Endodermal cell (in vitro differentiated cells): ENCODE measurements around the gene HOXA5. TPM values are rescaled to one million over a fixed set of nuclear protein-coding genes. Genes with fewer than 3 reads are reported as not detected.

Experiments used
- DNase-seq: peaks from one replicate; pipeline ENCODE4 v3.0.0-alpha.2; 2017
- H3K27ac ChIP-seq: 2 replicates; pipeline ENCODE4 v1.5.1; 2013; ENCODE audit warnings: mild to moderate bottlenecking, low read depth, low read length, moderate library complexity
- H3K27me3 ChIP-seq: 2 replicates; pipeline ENCODE4 v1.6.1; 2013; ENCODE audit warnings: mild to moderate bottlenecking, low read length, moderate library complexity; ENCODE audit not compliant: insufficient read depth, control insufficient read depth, poor library complexity, severe bottlenecking
- H3K36me3 ChIP-seq: 2 replicates; pipeline ENCODE4 v1.7.0; 2013; ENCODE audit warnings: mild to moderate bottlenecking, low read length, moderate library complexity; ENCODE audit not compliant: control insufficient read depth, insufficient read depth
- H3K4me1 ChIP-seq: one replicate; pipeline ENCODE4 v1.7.0; 2013; ENCODE audit warnings: low read length; ENCODE audit not compliant: control insufficient read depth, insufficient read depth
- H3K4me3 ChIP-seq: 2 replicates; pipeline ENCODE4 v1.5.1; 2013; ENCODE audit warnings: mild to moderate bottlenecking, low read length, moderate library complexity
- H3K9ac ChIP-seq: 2 replicates; pipeline ENCODE4 v1.6.1; 2013; ENCODE audit warnings: mild to moderate bottlenecking, low read length, moderate library complexity; ENCODE audit not compliant: poor library complexity, severe bottlenecking; ENCODE audit errors: extremely low read depth
- H3K9me3 ChIP-seq: 2 replicates; pipeline ENCODE4 v1.6.1; 2013; ENCODE audit warnings: mild to moderate bottlenecking, low read length, moderate library complexity; ENCODE audit not compliant: control insufficient read depth
- H3K27ac Mint-ChIP-seq: 2 replicates; pipeline ENCODE4 v1.8.0; 2020; ENCODE audit warnings: mixed read lengths
- H3K27me3 Mint-ChIP-seq: 2 replicates; pipeline ENCODE4 v1.8.0; 2021; ENCODE audit warnings: mild to moderate bottlenecking, mixed read lengths; ENCODE audit not compliant: insufficient read depth
- H3K36me3 Mint-ChIP-seq: 2 replicates; pipeline ENCODE4 v1.8.0; 2020; ENCODE audit warnings: low read depth, mixed read lengths
- H3K4me1 Mint-ChIP-seq: 2 replicates; pipeline ENCODE4 v1.8.0; 2020; ENCODE audit warnings: mixed read lengths
- H3K4me3 Mint-ChIP-seq: 2 replicates; pipeline ENCODE4 v1.8.0; 2020; ENCODE audit warnings: mild to moderate bottlenecking, moderate library complexity, mixed read lengths
- H3K9me3 Mint-ChIP-seq: 2 replicates; pipeline ENCODE4 v1.8.0; 2020; ENCODE audit warnings: mild to moderate bottlenecking, mixed read lengths
- WGBS, 2 experiments: methylation state at CpG; one replicate each; pipeline versions ENCODE4 v1.1.5 to v1.1.7; 2013; ENCODE audit warnings: missing lambda C conversion rate in 2 of 2, mixed read lengths in 1 of 2; ENCODE audit not compliant: insufficient coverage in 1 of 2, insufficient read length in 1 of 2; 5-methylcytosine and 5-hydroxymethylcytosine counted together
- total RNA-seq, 2 donors: library from RNA; stranded (reverse); fragmentation: NEBNext Ultra II Directional in 1 of 2; extraction: Animal tissue kit (Norgen Biotek cat#: 25700) in 1 of 2; gene quantifications; 2 replicates in 1 of 2; 3 replicates in 1 of 2; pipeline ENCODE4 v1.2.1, GENCODE V29; 2021
- TF ChIP-seq, protein P1 (sequence below): fragments of 200-600 bp; sonication (generic); conservative IDR thresholded peaks from 2 replicates; pipeline ENCODE4 v1.5.0; 2021; ENCODE audit warnings: antibody characterized with exemption, mild to moderate bottlenecking

The HOXA5 gene
- total RNA-seq, 2 donors from 2014 or later = not detected

DNA sequence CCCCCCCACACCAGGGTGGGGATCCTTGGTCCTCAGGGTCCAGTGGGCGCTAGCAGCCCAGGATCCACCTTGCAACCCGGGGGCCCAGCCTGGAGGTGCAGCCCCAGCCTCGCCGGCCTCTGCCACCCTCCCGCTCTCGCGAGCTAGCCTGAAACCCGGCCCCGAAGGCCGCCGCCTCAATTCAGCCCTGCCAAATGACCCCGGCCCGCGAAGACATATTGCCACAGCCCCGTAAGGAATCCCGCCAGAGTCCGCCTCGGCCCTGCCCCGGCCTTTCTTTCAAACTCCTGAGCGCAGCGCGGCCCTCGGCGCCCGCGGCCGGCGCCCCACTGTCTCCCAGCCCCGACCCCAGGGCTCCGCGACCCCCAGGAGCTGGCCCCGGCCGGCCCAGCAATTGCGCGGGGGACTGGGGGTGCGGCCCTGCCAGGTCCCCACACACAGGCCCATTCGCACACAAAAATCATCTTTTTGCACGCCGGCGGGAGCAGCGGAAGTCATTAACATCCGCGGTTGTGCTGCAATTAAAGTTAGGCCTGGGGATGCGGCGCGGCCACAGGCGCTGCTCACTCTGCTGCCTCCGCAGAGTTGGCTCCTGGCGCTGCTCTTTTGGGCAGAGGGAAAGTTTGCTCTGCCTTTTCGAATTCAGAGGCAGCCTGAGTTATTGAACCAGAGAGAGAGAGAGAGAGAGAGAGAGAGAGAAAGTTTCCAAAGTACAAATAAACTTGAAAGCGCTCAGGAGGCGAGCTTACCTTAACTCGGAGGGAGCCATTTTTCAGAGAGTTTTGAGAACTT is 4.0 kb downstream of the HOXA5 start:
- Histone ChIP-seq H3K4me3 (peak overlapping the region; percentile 5), H3K36me3 (no peaks in the 10 kb centered on the region), H3K9me3 (peaks cover 3% of the 10 kb centered on the region), H3K9ac (no peak overlapping the region), H3K27me3 (peaks cover 100% of the 10 kb centered on the region), H3K4me1 (no peaks in the 10 kb centered on the region), H3K27ac (peak overlapping the region; percentile 21)
- peak; percentile 73 for DNase-seq
- WGBS, 2 experiments = 3% methylated on average over 19 to 53 of the region's 53 CpGs
- Mint-ChIP-seq H3K27me3 (peaks cover 100% of the 10 kb centered on the region), H3K36me3 (no peaks in the 10 kb centered on the region), H3K9me3 (no peaks in the 10 kb centered on the region), H3K4me1 (peaks cover 11% of the 10 kb centered on the region), H3K4me3 (no peak overlapping the region), H3K27ac (no peak overlapping the region)
- TF ChIP-seq, protein P1, sequence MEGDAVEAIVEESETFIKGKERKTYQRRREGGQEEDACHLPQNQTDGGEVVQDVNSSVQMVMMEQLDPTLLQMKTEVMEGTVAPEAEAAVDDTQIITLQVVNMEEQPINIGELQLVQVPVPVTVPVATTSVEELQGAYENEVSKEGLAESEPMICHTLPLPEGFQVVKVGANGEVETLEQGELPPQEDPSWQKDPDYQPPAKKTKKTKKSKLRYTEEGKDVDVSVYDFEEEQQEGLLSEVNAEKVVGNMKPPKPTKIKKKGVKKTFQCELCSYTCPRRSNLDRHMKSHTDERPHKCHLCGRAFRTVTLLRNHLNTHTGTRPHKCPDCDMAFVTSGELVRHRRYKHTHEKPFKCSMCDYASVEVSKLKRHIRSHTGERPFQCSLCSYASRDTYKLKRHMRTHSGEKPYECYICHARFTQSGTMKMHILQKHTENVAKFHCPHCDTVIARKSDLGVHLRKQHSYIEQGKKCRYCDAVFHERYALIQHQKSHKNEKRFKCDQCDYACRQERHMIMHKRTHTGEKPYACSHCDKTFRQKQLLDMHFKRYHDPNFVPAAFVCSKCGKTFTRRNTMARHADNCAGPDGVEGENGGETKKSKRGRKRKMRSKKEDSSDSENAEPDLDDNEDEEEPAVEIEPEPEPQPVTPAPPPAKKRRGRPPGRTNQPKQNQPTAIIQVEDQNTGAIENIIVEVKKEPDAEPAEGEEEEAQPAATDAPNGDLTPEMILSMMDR = no peak

GRCh38 chr7:27138985-27139333 is 4.5 kb downstream of the HOXA5 start:
- TF ChIP-seq, protein P1 = no peak
- Histone ChIP-seq H3K9ac (no peak overlapping the region), H3K9me3 (no peaks in the 10 kb centered on the region), H3K36me3 (no peaks in the 10 kb centered on the region), H3K27me3 (peaks cover 100% of the 10 kb centered on the region), H3K4me1 (no peaks in the 10 kb centered on the region), H3K4me3 (no peak overlapping the region), H3K27ac (no peak overlapping the region)
- Mint-ChIP-seq H3K9me3 (no peaks in the 10 kb centered on the region), H3K4me3 (no peak overlapping the region), H3K27me3 (peaks cover 100% of the 10 kb centered on the region), H3K27ac (no peak overlapping the region), H3K36me3 (no peaks in the 10 kb centered on the region), H3K4me1 (peaks cover 11% of the 10 kb centered on the region)
- DNase-seq = no peak
- WGBS, 2 experiments = 12 to 15% methylated on average over 8 to 11 of the region's 11 CpGs

DNA sequence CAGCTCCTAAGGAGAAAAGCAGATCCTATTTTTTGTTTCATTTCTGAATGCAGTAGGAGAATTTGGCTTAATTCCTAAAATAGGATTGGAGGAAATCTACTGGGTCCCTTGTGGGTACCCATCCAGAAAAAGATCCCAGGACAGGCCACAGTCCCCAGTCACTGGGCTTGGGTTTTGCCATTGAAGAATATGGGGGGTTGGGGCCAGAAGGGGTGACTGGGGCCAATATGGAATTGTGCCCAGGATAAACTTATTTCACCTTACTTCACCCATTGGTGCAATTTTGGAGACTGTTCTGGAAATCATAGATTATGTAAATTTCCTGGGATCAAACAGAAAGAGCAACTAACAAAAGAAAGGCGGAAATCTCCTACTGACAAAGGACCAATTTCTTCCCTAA is 5.0 kb downstream of the HOXA5 start:
- DNase-seq = no peak
- TF ChIP-seq, protein P1 = no peak
- Histone ChIP-seq H3K9ac (no peak overlapping the region), H3K4me1 (no peaks in the 10 kb centered on the region), H3K4me3 (no peak overlapping the region), H3K27me3 (peaks cover 100% of the 10 kb centered on the region), H3K9me3 (no peaks in the 10 kb centered on the region), H3K27ac (no peak overlapping the region), H3K36me3 (no peaks in the 10 kb centered on the region)
- WGBS, 2 experiments = 52% methylated on average over 1 of the region's 1 CpG; no CpG with 5 or more reads in 1 of the 2 experiments
- H3K4me1 Mint-ChIP-seq = peaks cover 9% of the 10 kb centered on the region
- no peak overlapping the region for H3K4me3 Mint-ChIP-seq
- peaks cover 100% of the 10 kb centered on the region for H3K27me3 Mint-ChIP-seq
- H3K9me3 Mint-ChIP-seq = no peaks in the 10 kb centered on the region
- H3K36me3 Mint-ChIP-seq = no peaks in the 10 kb centered on the region
- H3K27ac Mint-ChIP-seq = no peak overlapping the region
